Progenitor cell of endocrine pancreas (in vitro differentiated cells): ENCODE results near the gene STEAP1. TPM values are rescaled to one million over a fixed set of nuclear protein-coding genes. Genes with fewer than 3 reads are reported as not detected.
"Not testable (repeated sequence)": the region's sequence is repeated elsewhere in the genome, so short reads cannot be mapped to it uniquely, and the experiment has no call there.

Experiments used
- DNase-seq: peaks from one replicate; pipeline ENCODE4 v3.0.0; 2021; ENCODE audit warnings: low spot score; ENCODE audit not compliant: unreplicated experiment
- H3K27ac Mint-ChIP-seq: 2 replicates; pipeline ENCODE4 v1.8.0; 2021; ENCODE audit warnings: mild to moderate bottlenecking, moderate library complexity, mixed read lengths
- H3K27me3 Mint-ChIP-seq: 2 replicates; pipeline ENCODE4 v1.8.0; 2021; ENCODE audit warnings: mixed read lengths
- H3K36me3 Mint-ChIP-seq: 2 replicates; pipeline ENCODE4 v1.8.0; 2022; ENCODE audit warnings: mixed read lengths; ENCODE audit not compliant: insufficient read depth
- H3K4me1 Mint-ChIP-seq: 2 replicates; pipeline ENCODE4 v1.8.0; 2021; ENCODE audit warnings: low read depth, mixed read lengths
- H3K4me3 Mint-ChIP-seq: 2 replicates; pipeline ENCODE4 v1.8.0; 2021; ENCODE audit warnings: low read depth, mild to moderate bottlenecking, moderate library complexity, mixed read lengths
- H3K9me3 Mint-ChIP-seq: 2 replicates; pipeline ENCODE4 v1.8.0; 2021; ENCODE audit warnings: low read depth, mixed read lengths
- long read RNA-seq: library from polyadenylated mRNA; unstranded; transcript quantifications from one replicate; pipeline ENCODE4 v2.0.0, GENCODE V29; 2020
- total RNA-seq: library from RNA; stranded (reverse); gene quantifications from 2 replicates; pipeline ENCODE4 v1.2.1, GENCODE V29; 2021
- TF ChIP-seq, protein P1 (sequence below): fragments of 200-600 bp; sonication (generic); IDR thresholded peaks from one replicate; pipeline ENCODE4 v1.5.0; 2021; ENCODE audit warnings: antibody characterized with exemption, mild to moderate bottlenecking; ENCODE audit not compliant: unreplicated experiment

Gene STEAP1
- total RNA-seq, result 5.1 and 5.8 TPM in 2 replicates
- long read RNA-seq, transcript STEAP1-201 (5 exons, 1,313 nt), result major isoform, 8 of 8 reads
- long read RNA-seq, partial matches to known transcripts, result 0 of 8 reads
- long read RNA-seq, other reads (novel, unspliced or antisense), result 0 of 8 reads

DNA sequence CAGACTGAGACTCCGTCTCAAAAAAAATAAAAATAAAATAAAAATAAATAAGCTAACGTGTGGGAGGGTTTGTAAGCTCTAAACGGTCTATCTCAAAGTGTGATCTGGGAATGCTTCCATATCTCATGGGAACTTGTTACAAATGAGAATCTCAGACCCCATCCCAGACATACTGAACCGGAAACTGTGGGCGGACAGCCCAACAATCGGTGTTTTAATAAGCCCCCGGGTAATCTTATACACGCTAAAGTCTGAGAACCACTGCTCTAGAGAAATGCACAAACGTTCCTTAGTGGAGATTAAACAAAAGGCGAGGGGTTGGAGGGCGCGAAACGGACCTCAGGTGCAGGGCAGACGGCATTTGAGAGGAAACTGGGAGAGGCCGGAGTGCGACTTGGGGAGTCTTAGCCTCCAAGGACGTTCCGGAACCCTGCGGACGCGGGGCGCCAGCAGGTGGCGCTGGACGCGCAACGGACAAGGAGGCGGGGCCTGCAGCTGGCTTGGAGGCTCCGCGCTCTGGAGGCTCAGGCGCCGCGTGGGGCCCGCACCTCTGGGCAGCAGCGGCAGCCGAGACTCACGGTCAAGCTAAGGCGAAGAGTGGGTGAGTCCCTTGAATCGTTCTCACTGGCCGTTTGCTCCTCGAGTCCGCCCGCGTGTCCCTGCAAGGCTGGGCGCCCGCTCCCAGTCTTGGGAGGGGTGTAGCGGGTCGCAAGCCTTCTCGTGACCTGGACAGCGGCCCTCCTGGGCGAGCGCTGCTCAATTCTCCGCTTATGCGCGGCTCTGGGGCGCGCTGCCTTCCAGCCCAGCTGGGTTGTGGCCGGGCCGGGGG, at the start of gene STEAP1:
Gene STEAP1, plus strand, starts transcription at position 527 of the 829 bp plus-strand sequence. CDS start 5,320 bp downstream, outside the sequence.
- Mint-ChIP-seq H3K27ac (peak within 1 kb of the TSS; percentile 13), H3K4me3 (peak within 1 kb of the TSS; percentile 72), H3K27me3 (peaks cover 24% of the 10 kb centered on the region)
- not testable (repeated sequence) for H3K4me1 Mint-ChIP-seq, H3K9me3 Mint-ChIP-seq, H3K36me3 Mint-ChIP-seq
- DNase-seq, result peak; percentile 94
- TF ChIP-seq, protein P1, sequence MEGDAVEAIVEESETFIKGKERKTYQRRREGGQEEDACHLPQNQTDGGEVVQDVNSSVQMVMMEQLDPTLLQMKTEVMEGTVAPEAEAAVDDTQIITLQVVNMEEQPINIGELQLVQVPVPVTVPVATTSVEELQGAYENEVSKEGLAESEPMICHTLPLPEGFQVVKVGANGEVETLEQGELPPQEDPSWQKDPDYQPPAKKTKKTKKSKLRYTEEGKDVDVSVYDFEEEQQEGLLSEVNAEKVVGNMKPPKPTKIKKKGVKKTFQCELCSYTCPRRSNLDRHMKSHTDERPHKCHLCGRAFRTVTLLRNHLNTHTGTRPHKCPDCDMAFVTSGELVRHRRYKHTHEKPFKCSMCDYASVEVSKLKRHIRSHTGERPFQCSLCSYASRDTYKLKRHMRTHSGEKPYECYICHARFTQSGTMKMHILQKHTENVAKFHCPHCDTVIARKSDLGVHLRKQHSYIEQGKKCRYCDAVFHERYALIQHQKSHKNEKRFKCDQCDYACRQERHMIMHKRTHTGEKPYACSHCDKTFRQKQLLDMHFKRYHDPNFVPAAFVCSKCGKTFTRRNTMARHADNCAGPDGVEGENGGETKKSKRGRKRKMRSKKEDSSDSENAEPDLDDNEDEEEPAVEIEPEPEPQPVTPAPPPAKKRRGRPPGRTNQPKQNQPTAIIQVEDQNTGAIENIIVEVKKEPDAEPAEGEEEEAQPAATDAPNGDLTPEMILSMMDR, result peak; percentile 94

DNA sequence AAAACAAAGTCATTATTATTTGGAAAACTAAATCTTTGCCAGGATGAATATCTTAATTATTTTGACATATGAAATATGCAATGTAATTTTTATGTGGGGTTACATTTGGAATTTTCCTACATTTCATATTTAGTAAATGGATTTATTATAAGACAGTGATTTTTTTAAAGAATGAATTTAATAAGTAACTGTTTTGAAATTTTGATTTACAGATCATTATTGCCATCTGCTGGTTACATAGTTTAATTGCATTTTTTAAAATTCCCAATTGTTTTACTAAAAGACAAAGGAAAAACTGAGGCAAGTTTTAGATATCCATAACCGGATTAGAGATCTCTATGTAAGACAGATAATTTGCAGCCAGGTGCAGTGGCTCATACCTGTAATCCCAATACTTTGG, 39.3 kb upstream of the STEAP1 start:
- Mint-ChIP-seq H3K9me3 (peaks cover 10% of the 10 kb centered on the region), H3K27me3 (peaks cover 19% of the 10 kb centered on the region)
- H3K27ac Mint-ChIP-seq, DNase-seq, H3K4me3 Mint-ChIP-seq, H3K4me1 Mint-ChIP-seq, H3K36me3 Mint-ChIP-seq: not testable (repeated sequence)
- TF ChIP-seq, protein P1, result peak; percentile 47

DNA sequence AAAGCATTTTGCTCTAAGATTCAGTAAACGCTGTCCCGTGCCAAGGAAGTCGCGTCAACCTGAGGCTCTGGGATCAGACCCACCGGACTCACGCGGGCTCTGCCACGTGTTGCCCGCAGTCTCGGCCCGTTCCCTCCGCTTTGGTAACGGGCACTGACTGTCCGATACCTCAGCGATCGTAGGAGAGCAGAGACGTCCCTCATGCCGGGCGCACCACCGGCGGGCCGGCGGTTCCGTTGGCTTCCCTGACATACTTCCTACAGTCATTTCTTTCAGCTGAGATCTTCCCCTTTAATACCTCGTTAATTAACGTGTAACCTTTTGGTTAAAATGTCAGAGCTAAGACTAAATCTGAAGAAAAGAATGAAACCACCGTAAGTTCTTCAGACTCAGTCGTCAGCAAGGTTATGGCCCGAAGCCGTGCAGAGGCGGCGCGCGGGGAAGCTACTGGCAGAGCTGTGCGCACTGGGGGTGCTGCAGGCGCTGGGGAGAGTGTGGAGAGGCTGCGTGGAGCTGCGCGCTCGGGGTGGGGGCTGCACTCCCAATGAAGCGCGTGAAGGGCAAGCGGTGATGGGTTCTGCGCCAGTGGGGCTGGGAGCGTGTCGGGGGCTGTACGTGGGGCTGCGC, 35.6 kb upstream of the STEAP1 start:
- H3K36me3 Mint-ChIP-seq, DNase-seq, H3K27ac Mint-ChIP-seq, H3K9me3 Mint-ChIP-seq, H3K4me1 Mint-ChIP-seq: not testable (repeated sequence)
- Mint-ChIP-seq H3K27me3 (peaks cover 24% of the 10 kb centered on the region), H3K4me3 (peak overlapping the region; percentile 74)

DNA sequence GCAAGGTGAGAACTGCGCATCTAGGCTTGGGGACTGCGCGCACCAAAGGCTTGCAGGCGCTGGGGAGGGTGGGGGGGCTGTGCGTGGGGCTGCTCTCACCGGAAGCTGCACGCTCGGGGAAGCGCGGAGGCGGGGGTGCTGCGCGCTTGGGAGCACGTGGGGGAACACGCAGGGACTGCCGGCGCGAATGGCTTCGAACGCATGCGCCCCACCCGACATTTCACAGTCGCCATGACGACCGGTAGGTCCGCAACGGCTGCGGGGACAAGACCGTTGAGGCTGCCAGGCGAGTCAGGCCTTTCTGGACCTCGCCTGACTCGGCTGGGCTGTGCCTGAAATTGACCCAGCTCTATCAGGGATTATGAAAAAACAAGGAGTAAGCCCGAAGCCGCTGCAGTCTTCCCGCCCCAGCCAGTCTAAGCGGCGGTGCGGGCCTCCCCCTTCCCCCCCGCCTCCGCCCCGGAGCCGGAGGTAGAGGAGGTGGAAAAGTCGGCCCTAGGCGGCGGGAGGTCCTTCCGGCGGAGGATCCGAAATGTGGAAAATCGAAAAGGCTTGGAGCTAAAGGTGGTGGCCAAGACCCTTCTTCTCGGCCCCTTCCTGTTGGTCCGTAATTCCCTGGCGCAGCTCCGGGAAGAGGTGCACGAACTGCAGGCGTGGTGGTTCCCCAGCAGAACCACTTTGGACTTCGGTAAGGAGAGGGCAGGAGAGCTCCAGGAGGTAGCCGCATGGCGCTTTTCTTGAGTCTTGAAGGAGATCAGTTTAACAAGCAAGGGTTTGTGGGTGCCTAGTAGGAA, 34.9 kb upstream of the STEAP1 start:
- Mint-ChIP-seq H3K4me1 (peaks cover 8% of the 10 kb centered on the region), H3K36me3 (no peaks in the 10 kb centered on the region), H3K27me3 (peaks cover 24% of the 10 kb centered on the region), H3K27ac (no peak overlapping the region), H3K9me3 (no peaks in the 10 kb centered on the region), H3K4me3 (peak overlapping the region; percentile 74)
- TF ChIP-seq, protein P1, result no peak
- no peak for DNase-seq

DNA sequence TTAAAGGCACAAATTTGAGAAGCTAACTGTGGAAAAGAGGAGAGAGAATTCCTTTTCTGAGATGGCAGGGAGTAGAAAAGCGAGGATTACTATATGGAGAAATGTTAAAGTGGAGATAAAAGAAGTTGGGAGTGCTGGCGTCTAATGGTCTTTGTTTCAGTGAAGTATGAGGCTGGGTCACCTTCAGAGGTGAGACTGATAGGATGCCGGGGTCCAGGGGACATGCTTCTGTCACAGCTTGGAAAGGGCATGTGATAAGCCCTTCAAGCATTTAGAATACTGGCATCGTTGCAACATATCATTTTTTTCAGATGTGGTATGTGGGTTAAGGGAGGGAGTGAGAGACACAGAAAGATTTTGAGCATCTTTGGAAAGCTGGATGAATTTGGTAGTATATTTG, 34.1 kb upstream of the STEAP1 start:
- peak overlapping the region; percentile 63 for H3K4me3 Mint-ChIP-seq
- peaks cover 24% of the 10 kb centered on the region for H3K27me3 Mint-ChIP-seq
- not testable (repeated sequence) for DNase-seq, H3K27ac Mint-ChIP-seq, H3K4me1 Mint-ChIP-seq, H3K36me3 Mint-ChIP-seq, H3K9me3 Mint-ChIP-seq

DNA sequence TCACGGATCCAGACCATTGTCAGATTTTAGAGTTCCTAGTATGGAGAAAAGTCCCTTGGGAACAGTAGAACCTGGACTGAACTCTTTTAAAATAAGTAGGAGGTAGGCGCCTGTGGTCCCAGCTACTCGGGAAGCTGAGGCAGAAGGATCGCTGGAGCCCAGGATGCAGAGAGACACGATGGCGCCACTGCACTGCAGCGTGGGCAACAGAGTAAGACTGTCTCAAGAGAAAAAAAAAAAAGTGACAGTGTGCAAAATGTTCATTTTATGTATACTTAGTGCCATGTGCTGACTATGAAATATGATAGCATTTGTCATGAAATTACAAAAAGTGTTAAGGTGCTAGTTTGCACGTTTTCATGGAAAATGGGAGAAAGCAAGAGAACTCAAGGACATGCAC, 22.5 kb upstream of the STEAP1 start:
- not testable (repeated sequence) for DNase-seq, H3K9me3 Mint-ChIP-seq, H3K27me3 Mint-ChIP-seq, H3K36me3 Mint-ChIP-seq, H3K4me1 Mint-ChIP-seq, H3K4me3 Mint-ChIP-seq
- peak overlapping the region; percentile 50 for H3K27ac Mint-ChIP-seq

DNA sequence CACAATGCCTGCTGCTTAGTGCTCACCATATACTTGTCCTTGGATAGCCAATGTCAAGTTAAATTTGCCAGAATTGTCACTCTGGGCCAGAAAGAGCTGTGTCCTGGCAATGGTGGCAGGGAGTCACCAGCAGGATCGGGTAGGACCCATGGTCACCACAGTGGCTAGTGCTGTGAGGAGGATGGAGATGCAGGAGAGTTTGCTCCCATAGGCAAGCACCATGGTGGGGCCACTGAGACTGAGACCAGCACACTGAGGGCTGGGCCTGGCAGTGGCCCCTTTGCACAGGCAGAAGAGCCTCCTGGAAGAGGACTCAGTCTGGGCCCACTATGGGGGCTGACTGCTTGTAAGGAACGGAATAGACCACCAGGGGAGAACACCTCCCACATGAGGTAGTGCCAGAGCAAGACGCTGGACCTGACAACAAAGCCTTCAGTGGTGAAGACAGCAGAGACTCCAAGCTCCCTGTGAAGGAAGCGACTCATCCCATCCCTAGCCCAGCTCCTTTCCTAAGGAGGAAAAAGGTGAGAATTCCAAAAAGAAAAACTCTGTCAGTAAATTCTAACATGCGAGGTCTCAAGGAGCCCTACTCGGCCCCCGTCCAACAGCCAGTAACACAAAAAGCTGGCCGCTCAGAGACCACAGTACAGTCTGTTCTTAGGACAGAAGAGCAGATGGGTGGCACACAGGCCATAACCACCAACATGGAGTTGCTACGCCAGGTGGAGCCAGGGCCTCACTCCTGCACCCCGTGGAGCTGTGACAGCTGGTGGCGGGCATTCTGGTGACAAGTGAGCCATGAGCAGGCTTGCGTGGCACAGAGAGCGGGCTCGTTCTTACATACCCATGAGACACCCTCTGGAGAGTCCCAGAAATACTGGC, 6.9 kb upstream of the STEAP1 start:
- H3K27me3 Mint-ChIP-seq, DNase-seq, H3K9me3 Mint-ChIP-seq, H3K36me3 Mint-ChIP-seq, H3K4me1 Mint-ChIP-seq, H3K27ac Mint-ChIP-seq, H3K4me3 Mint-ChIP-seq: not testable (repeated sequence)
